Measurements from ENCODE around the gene ABHD16B.
A peak's percentile ranks its signal among the peaks of the same experiment; 100 is the strongest.
"Not testable (repeated sequence)": the region's sequence is repeated elsewhere in the genome, so short reads cannot be mapped to it uniquely, and the experiment has no call there.

Gene ABHD16B

GRCh38 chr20:63846128-63846771, 15.0 kb upstream of the ABHD16B start:
- Mint-ChIP-seq H3K27me3 (peaks cover 17% of the 10 kb centered on the region), H3K27ac (no peak overlapping the region), H3K4me1 (peaks cover 37% of the 10 kb centered on the region), H3K4me3 (no peak overlapping the region), H3K9me3 (no peaks in the 10 kb centered on the region), H3K36me3 (no peaks in the 10 kb centered on the region)
- no peak for ATAC-seq

GRCh38 chr20:63846888-63847236, 14.4 kb upstream of the ABHD16B start:
- no peak overlapping the region for H3K27ac Mint-ChIP-seq
- H3K4me1 Mint-ChIP-seq, result peaks cover 37% of the 10 kb centered on the region
- H3K9me3 Mint-ChIP-seq, result no peaks in the 10 kb centered on the region
- H3K27me3 Mint-ChIP-seq, result peaks cover 17% of the 10 kb centered on the region
- no peak overlapping the region for H3K4me3 Mint-ChIP-seq
- H3K36me3 Mint-ChIP-seq, result no peaks in the 10 kb centered on the region
- ATAC-seq, result no peak

- Mint-ChIP-seq H3K4me3 (no peak overlapping the region), H3K27ac (no peak overlapping the region), H3K36me3 (peaks cover 4% of the 10 kb centered on the region), H3K4me1 (peaks cover 32% of the 10 kb centered on the region), H3K27me3 (peaks cover 17% of the 10 kb centered on the region), H3K9me3 (no peaks in the 10 kb centered on the region)
- no peak for ATAC-seq
These were observed 13.9 kb upstream of the ABHD16B start for GRCh38 chr20:63847237-63848002.

- Mint-ChIP-seq H3K27ac (no peak overlapping the region), H3K4me1 (peaks cover 31% of the 10 kb centered on the region), H3K9me3 (no peaks in the 10 kb centered on the region), H3K36me3 (peaks cover 5% of the 10 kb centered on the region), H3K27me3 (peaks cover 19% of the 10 kb centered on the region), H3K4me3 (no peak overlapping the region)
- ATAC-seq, result no peak
These were observed 13.0 kb upstream of the ABHD16B start for GRCh38 chr20:63848003-63848911.

- Mint-ChIP-seq H3K27me3 (peaks cover 28% of the 10 kb centered on the region), H3K27ac (peak overlapping the region; percentile 59), H3K4me1 (peaks cover 30% of the 10 kb centered on the region), H3K4me3 (peak overlapping the region; percentile 22), H3K9me3 (no peaks in the 10 kb centered on the region), H3K36me3 (peaks cover 5% of the 10 kb centered on the region)
- peak; percentile 92 for ATAC-seq
These were observed 10.4 kb upstream of the ABHD16B start for GRCh38 chr20:63850689-63851547.

GRCh38 chr20:63851548-63851943, 9.8 kb upstream of the ABHD16B start:
- ATAC-seq, H3K36me3 Mint-ChIP-seq, H3K9me3 Mint-ChIP-seq, H3K4me3 Mint-ChIP-seq: not testable (repeated sequence)
- peaks cover 28% of the 10 kb centered on the region for H3K4me1 Mint-ChIP-seq
- H3K27me3 Mint-ChIP-seq, result peaks cover 33% of the 10 kb centered on the region
- peak overlapping the region; percentile 59 for H3K27ac Mint-ChIP-seq

GRCh38 chr20:63853733-63854068, 7.6 kb upstream of the ABHD16B start:
- not testable (repeated sequence) for H3K4me3 Mint-ChIP-seq, H3K9me3 Mint-ChIP-seq, H3K36me3 Mint-ChIP-seq, ATAC-seq
- H3K27ac Mint-ChIP-seq, result peak overlapping the region; percentile 64
- H3K27me3 Mint-ChIP-seq, result peaks cover 38% of the 10 kb centered on the region
- peaks cover 49% of the 10 kb centered on the region for H3K4me1 Mint-ChIP-seq

- peaks cover 5% of the 10 kb centered on the region for H3K36me3 Mint-ChIP-seq
- H3K9me3 Mint-ChIP-seq, result no peaks in the 10 kb centered on the region
- H3K4me3 Mint-ChIP-seq, result no peak overlapping the region
- ATAC-seq, result no peak
- H3K27me3 Mint-ChIP-seq, result peaks cover 38% of the 10 kb centered on the region
- peak overlapping the region; percentile 64 for H3K27ac Mint-ChIP-seq
- H3K4me1 Mint-ChIP-seq, result peaks cover 54% of the 10 kb centered on the region
These were observed 7.1 kb upstream of the ABHD16B start for GRCh38 chr20:63854069-63854765.

GRCh38 chr20:63854766-63855362, 6.4 kb upstream of the ABHD16B start:
- Mint-ChIP-seq H3K4me1 (peaks cover 58% of the 10 kb centered on the region), H3K9me3 (no peaks in the 10 kb centered on the region), H3K36me3 (peaks cover 5% of the 10 kb centered on the region), H3K27me3 (peaks cover 38% of the 10 kb centered on the region), H3K4me3 (no peak overlapping the region), H3K27ac (peak overlapping the region; percentile 64)
- no peak for ATAC-seq

- Mint-ChIP-seq H3K9me3 (no peaks in the 10 kb centered on the region), H3K27me3 (peaks cover 38% of the 10 kb centered on the region), H3K36me3 (peaks cover 8% of the 10 kb centered on the region), H3K4me1 (peaks cover 59% of the 10 kb centered on the region), H3K4me3 (no peak overlapping the region), H3K27ac (no peak overlapping the region)
- ATAC-seq, result no peak
These were observed 5.8 kb upstream of the ABHD16B start for GRCh38 chr20:63855363-63856097.

- Mint-ChIP-seq H3K36me3 (peaks cover 14% of the 10 kb centered on the region), H3K4me1 (peaks cover 59% of the 10 kb centered on the region), H3K27ac (no peak overlapping the region), H3K9me3 (no peaks in the 10 kb centered on the region), H3K27me3 (peaks cover 35% of the 10 kb centered on the region), H3K4me3 (no peak overlapping the region)
- ATAC-seq, result no peak
These were observed 5.2 kb upstream of the ABHD16B start for GRCh38 chr20:63856098-63856511.

GRCh38 chr20:63857764-63858392, 3.4 kb upstream of the ABHD16B start:
- H3K36me3 Mint-ChIP-seq, result peaks cover 13% of the 10 kb centered on the region
- peak overlapping the region; percentile 53 for H3K27ac Mint-ChIP-seq
- peaks cover 19% of the 10 kb centered on the region for H3K27me3 Mint-ChIP-seq
- ATAC-seq, result no peak
- no peaks in the 10 kb centered on the region for H3K9me3 Mint-ChIP-seq
- H3K4me1 Mint-ChIP-seq, result peaks cover 54% of the 10 kb centered on the region
- peak overlapping the region; percentile 7 for H3K4me3 Mint-ChIP-seq
